ENCODE results near the gene MVD. TPM values are rescaled to one million over a fixed set of nuclear protein-coding genes. Genes with fewer than 3 reads are reported as not detected.

Gene MVD
- total RNA-seq, 4 donors from 2014 or later = 27.0 to 32.4 (median 29.3) TPM

GRCh38 chr16:88639231-88640038, 23.5 kb downstream of the MVD start:
- WGBS = 38% methylated on average over 3 of the region's 45 CpGs
- no peak for TF ChIP-seq EP300 (IDR thresholded peaks at IDR 0.05)
- TF ChIP-seq CTCF (IDR thresholded peaks at IDR 0.05) = no peak
- TF ChIP-seq POLR2A (IDR thresholded peaks at IDR 0.05; ENCODE audit: low read depth) = no peak
- no peak for TF ChIP-seq POLR2AphosphoS5 (IDR thresholded peaks at IDR 0.05)
- Histone ChIP-seq H3K4me3 (no peak overlapping the region), H3K27me3 (peaks cover 0 to 70% (median 24%) of the 10 kb centered on the region in 4 donors), H3K36me3 (peaks cover 0 to 8% (median 0%) of the 10 kb centered on the region in 4 donors), H3K4me1 (peaks cover 7 to 23% (median 8%) of the 10 kb centered on the region in 4 donors), H3K9me3 (no peaks in the 10 kb centered on the region), H3K27ac (replicated peaks in 1 of 4) (no peak overlapping the region)
- intact Hi-C loops (cut with DNase I) = no loop called here
- no peak for DNase-seq (ENCODE audit: extremely low spot score)

GRCh38 chr16:88638323-88639230, 24.3 kb downstream of the MVD start, which contains the start of gene IL17C:
TSS of gene IL17C (plus strand) at chr16:88638572. CDS start at chr16:88638642, 70 bp downstream.
- no peaks in the 10 kb centered on the region for H3K9me3 ChIP-seq
- H3K4me1 ChIP-seq = peaks cover 13 to 32% (median 16%) of the 10 kb centered on the region in 4 donors
- DNase-seq (ENCODE audit: extremely low spot score) = no peak
- no peak within 1 kb of the TSS for H3K27ac ChIP-seq (replicated peaks in 1 of 4)
- H3K4me3 ChIP-seq = no peak within 1 kb of the TSS
- peaks cover 0 to 79% (median 24%) of the 10 kb centered on the region in 4 donors for H3K27me3 ChIP-seq
- peaks cover 0 to 6% (median under 1%) of the 10 kb centered on the region in 4 donors for H3K36me3 ChIP-seq
- WGBS = 48% methylated on average over 16 of the region's 27 CpGs
- TF ChIP-seq POLR2A (IDR thresholded peaks at IDR 0.05; ENCODE audit: low read depth) = no peak
- no peak for TF ChIP-seq CTCF (IDR thresholded peaks at IDR 0.05)
- TF ChIP-seq EP300 (IDR thresholded peaks at IDR 0.05) = no peak
- TF ChIP-seq POLR2AphosphoS5 (IDR thresholded peaks at IDR 0.05) = no peak
- intact Hi-C loops (cut with DNase I) = no loop called here

- peaks cover 10 to 20% (median 12%) of the 10 kb centered on the region in 4 donors for H3K36me3 ChIP-seq
- 78% methylated on average over 16 of the region's 23 CpGs for WGBS
- H3K4me1 ChIP-seq = peaks cover 13 to 35% (median 18%) of the 10 kb centered on the region in 4 donors
- intact Hi-C loops (cut with DNase I) = no loop called here
- H3K27ac ChIP-seq (replicated peaks in 1 of 4) = no peak overlapping the region
- no peak for DNase-seq (ENCODE audit: extremely low spot score)
- no peak overlapping the region for H3K4me3 ChIP-seq
- peaks cover 0 to 84% (median 24%) of the 10 kb centered on the region in 4 donors for H3K27me3 ChIP-seq
- no peaks in the 10 kb centered on the region for H3K9me3 ChIP-seq
- TF ChIP-seq EP300 (IDR thresholded peaks at IDR 0.05) (no peak), POLR2A (IDR thresholded peaks at IDR 0.05; ENCODE audit: low read depth) (no peak), POLR2AphosphoS5 (IDR thresholded peaks at IDR 0.05) (no peak), CTCF (IDR thresholded peaks at IDR 0.05) (no peak)
These were observed 26.2 kb downstream of the MVD start for GRCh38 chr16:88636488-88637265.

GRCh38 chr16:88635671-88636319, 27.1 kb downstream of the MVD start:
- no peak for DNase-seq (ENCODE audit: extremely low spot score)
- Histone ChIP-seq H3K36me3 (peaks cover 19 to 29% (median 20%) of the 10 kb centered on the region in 4 donors), H3K4me1 (peaks cover 13 to 35% (median 18%) of the 10 kb centered on the region in 4 donors), H3K9me3 (no peaks in the 10 kb centered on the region), H3K27me3 (peaks cover 0 to 77% (median 23%) of the 10 kb centered on the region in 4 donors), H3K4me3 (no peak overlapping the region), H3K27ac (replicated peaks in 1 of 4) (no peak overlapping the region)
- intact Hi-C loops (cut with DNase I) = no loop called here
- TF ChIP-seq CTCF (IDR thresholded peaks at IDR 0.05) = no peak
- no peak for TF ChIP-seq POLR2A (IDR thresholded peaks at IDR 0.05; ENCODE audit: low read depth)
- no peak for TF ChIP-seq EP300 (IDR thresholded peaks at IDR 0.05)
- TF ChIP-seq POLR2AphosphoS5 (IDR thresholded peaks at IDR 0.05) = no peak
- WGBS = 90% methylated on average over 12 of the region's 17 CpGs
